COLO829 (cell line): ENCODE measurements around the gene SEPTIN14.
"Not testable (repeated sequence)": the region's sequence is repeated elsewhere in the genome, so short reads cannot be mapped to it uniquely, and the experiment has no call there.

ENCODE experiments used
- DNase-seq: peaks from one replicate; pipeline ENCODE4 v3.0.0; 2012; ENCODE audit warnings: low spot score

Gene SEPTIN14

GRCh38 chr7:55862652-55863051, at the start of gene SEPTIN14:
TSS of gene SEPTIN14 (minus strand) at chr7:55862752. CDS start at chr7:55861996, 756 bp downstream.
- not testable (repeated sequence) for DNase-seq

GRCh38 chr7:55903985-55904759, 41.6 kb upstream of the SEPTIN14 start:
- no peak for DNase-seq

- DNase-seq, result not testable (repeated sequence)
Observed at GRCh38 chr7:55901059-55901458, 38.5 kb upstream of the SEPTIN14 start.

- no peak for DNase-seq
Observed at GRCh38 chr7:55898287-55898686, 35.7 kb upstream of the SEPTIN14 start.

- DNase-seq, result no peak
Observed at GRCh38 chr7:55895021-55895420, 32.5 kb upstream of the SEPTIN14 start.

- no peak for DNase-seq
Observed at GRCh38 chr7:55893940-55894339, 31.4 kb upstream of the SEPTIN14 start.

GRCh38 chr7:55888378-55888777, 25.8 kb upstream of the SEPTIN14 start:
- DNase-seq, result not testable (repeated sequence)

GRCh38 chr7:55887821-55888247, 25.3 kb upstream of the SEPTIN14 start:
- no peak for DNase-seq

GRCh38 chr7:55884321-55884720, 21.8 kb upstream of the SEPTIN14 start:
- DNase-seq, result no peak

- no peak for DNase-seq
Observed at GRCh38 chr7:55878691-55879090, 16.1 kb upstream of the SEPTIN14 start.

- no peak for DNase-seq
Observed at GRCh38 chr7:55877308-55877707, 14.8 kb upstream of the SEPTIN14 start.

- DNase-seq, result no peak
Observed at GRCh38 chr7:55873765-55874164, 11.2 kb upstream of the SEPTIN14 start.

GRCh38 chr7:55871932-55872485, 9.5 kb upstream of the SEPTIN14 start:
- no peak for DNase-seq

- DNase-seq, result not testable (repeated sequence)
Observed at GRCh38 chr7:55868989-55869388, 6.4 kb upstream of the SEPTIN14 start.

- DNase-seq, result not testable (repeated sequence)
Observed at GRCh38 chr7:55845164-55845563, 17.4 kb downstream of the SEPTIN14 start.

- DNase-seq, result no peak
Observed at GRCh38 chr7:55838595-55838994, 24.0 kb downstream of the SEPTIN14 start.

GRCh38 chr7:55827577-55827976, 35.0 kb downstream of the SEPTIN14 start:
- DNase-seq, result no peak

- DNase-seq, result no peak
Observed at GRCh38 chr7:55818686-55819085, 43.9 kb downstream of the SEPTIN14 start.

GRCh38 chr7:55797260-55797659, 65.3 kb downstream of the SEPTIN14 start:
- DNase-seq, result not testable (repeated sequence)

- DNase-seq, result no peak
Observed at GRCh38 chr7:55794527-55794926, 68.0 kb downstream of the SEPTIN14 start.

- DNase-seq, result no peak
Observed at GRCh38 chr7:55792048-55792447, 70.5 kb downstream of the SEPTIN14 start.

GRCh38 chr7:55787796-55788195, 74.8 kb downstream of the SEPTIN14 start:
- DNase-seq, result no peak

GRCh38 chr7:55786901-55787300, 75.7 kb downstream of the SEPTIN14 start:
- DNase-seq, result no peak

- DNase-seq, result not testable (repeated sequence)
Observed at GRCh38 chr7:55785444-55785843, 77.1 kb downstream of the SEPTIN14 start.
